ENCODE measurements around the gene MYLK4.

MYLK4 gene

GRCh38 chr6:2705256-2705655, 45.5 kb downstream of the MYLK4 start:
- Histone ChIP-seq H3K9me2 (replicated peaks; ENCODE audit: control insufficient read depth, low read length) (no peaks in the 10 kb centered on the region), H3F3A (ENCODE audit: control insufficient read depth, insufficient read depth) (no peaks in the 10 kb centered on the region), H4K20me1 (ENCODE audit: control insufficient read depth, insufficient read depth, low read depth, low read length) (no peaks in the 10 kb centered on the region), H3K27ac (ENCODE audit: low read depth, low read length) (no peak overlapping the region), H3K9me3 (ENCODE audit: control insufficient read depth, insufficient read depth, low read length) (peaks cover 2% of the 10 kb centered on the region; the same call in 1 of the 2 replicates), H3K4me1 (ENCODE audit: control insufficient read depth, low read length) (no peaks in the 10 kb centered on the region), H3K27me3 (ENCODE audit: control insufficient read depth, low read length) (peaks cover 11% of the 10 kb centered on the region), H3K36me3 (ENCODE audit: control insufficient read depth, low read length) (no peaks in the 10 kb centered on the region), H3K4me2 (ENCODE audit: low read length) (no peak overlapping the region), H3K4me3 (ENCODE audit: low read length) (no peak overlapping the region), H3K79me2 (ENCODE audit: control insufficient read depth, low read length) (no peaks in the 10 kb centered on the region)
- TF ChIP-seq CTCF (IDR thresholded peaks at IDR 0.05; ENCODE audit: low read depth, low read length, poor library complexity, severe bottlenecking) (no peak), EZH2phosphoT487 (IDR thresholded peaks at IDR 0.05; ENCODE audit: borderline replicate concordance, low read length) (no peak)

- Histone ChIP-seq H3K4me3 (ENCODE audit: low read length) (no peak overlapping the region), H3K4me2 (ENCODE audit: low read length) (no peak overlapping the region), H4K20me1 (ENCODE audit: control insufficient read depth, insufficient read depth, low read depth, low read length) (no peaks in the 10 kb centered on the region), H3K9me3 (ENCODE audit: control insufficient read depth, insufficient read depth, low read length) (no peaks in the 10 kb centered on the region), H3K4me1 (ENCODE audit: control insufficient read depth, low read length) (no peaks in the 10 kb centered on the region), H3K27ac (ENCODE audit: low read depth, low read length) (no peak overlapping the region), H3K79me2 (ENCODE audit: control insufficient read depth, low read length) (no peaks in the 10 kb centered on the region), H3F3A (ENCODE audit: control insufficient read depth, insufficient read depth) (no peaks in the 10 kb centered on the region), H3K9me2 (replicated peaks; ENCODE audit: control insufficient read depth, low read length) (no peaks in the 10 kb centered on the region), H3K27me3 (ENCODE audit: control insufficient read depth, low read length) (no peaks in the 10 kb centered on the region), H3K36me3 (ENCODE audit: control insufficient read depth, low read length) (no peaks in the 10 kb centered on the region)
- TF ChIP-seq EZH2phosphoT487 (IDR thresholded peaks at IDR 0.05; ENCODE audit: borderline replicate concordance, low read length) (no peak), CTCF (IDR thresholded peaks at IDR 0.05; ENCODE audit: low read depth, low read length, poor library complexity, severe bottlenecking) (no peak)
Observed at GRCh38 chr6:2697291-2697690, 53.4 kb downstream of the MYLK4 start.

GRCh38 chr6:2695454-2696095, 55.1 kb downstream of the MYLK4 start:
- no peaks in the 10 kb centered on the region for H3K9me3 ChIP-seq (ENCODE audit: control insufficient read depth, insufficient read depth, low read length)
- H3K27me3 ChIP-seq (ENCODE audit: control insufficient read depth, low read length), result no peaks in the 10 kb centered on the region
- H3K79me2 ChIP-seq (ENCODE audit: control insufficient read depth, low read length), result no peaks in the 10 kb centered on the region

More at GRCh38 chr6:2695454-2696095, 55.1 kb downstream of the MYLK4 start:
- Histone ChIP-seq H3K4me3 (ENCODE audit: low read length) (no peak overlapping the region), H3K36me3 (ENCODE audit: control insufficient read depth, low read length) (no peaks in the 10 kb centered on the region), H4K20me1 (ENCODE audit: control insufficient read depth, insufficient read depth, low read depth, low read length) (no peaks in the 10 kb centered on the region), H3K4me1 (ENCODE audit: control insufficient read depth, low read length) (no peaks in the 10 kb centered on the region), H3K4me2 (ENCODE audit: low read length) (no peak overlapping the region), H3F3A (ENCODE audit: control insufficient read depth, insufficient read depth) (no peaks in the 10 kb centered on the region), H3K9me2 (replicated peaks; ENCODE audit: control insufficient read depth, low read length) (no peaks in the 10 kb centered on the region), H3K27ac (ENCODE audit: low read depth, low read length) (no peak overlapping the region)
- TF ChIP-seq CTCF (IDR thresholded peaks at IDR 0.05; ENCODE audit: low read depth, low read length, poor library complexity, severe bottlenecking), result peak; percentile 34
- no peak for TF ChIP-seq EZH2phosphoT487 (IDR thresholded peaks at IDR 0.05; ENCODE audit: borderline replicate concordance, low read length)
